Smooth muscle cell of the brain vasculature (primary cell): ENCODE measurements around the gene CASP5.
"Not testable (repeated sequence)": the region's sequence is repeated elsewhere in the genome, so short reads cannot be mapped to it uniquely, and the experiment has no call there.

Source experiments
- DNase-seq: peaks from one replicate; pipeline ENCODE4 v3.0.0-alpha.2; 2012; ENCODE audit warnings: low read depth, low spot score

CASP5 gene

GRCh38 chr11:105033781-105034180, 10.8 kb upstream of the CASP5 start:
- no peak for DNase-seq

- DNase-seq: no peak
Measured at GRCh38 chr11:105033343-105033742, 10.4 kb upstream of the CASP5 start.

GRCh38 chr11:105032495-105032894, 9.5 kb upstream of the CASP5 start:
- DNase-seq: no peak

GRCh38 chr11:105027678-105028077, 4.7 kb upstream of the CASP5 start:
- no peak for DNase-seq

- no peak for DNase-seq
Measured at GRCh38 chr11:105024394-105024793, 1.4 kb upstream of the CASP5 start.

GRCh38 chr11:105022527-105022926, 441 bp downstream of the CASP5 start:
- no peak for DNase-seq

- no peak for DNase-seq
Measured at GRCh38 chr11:105007463-105007862, 15.5 kb downstream of the CASP5 start.

- no peak for DNase-seq
Measured at GRCh38 chr11:105005451-105005845, 17.5 kb downstream of the CASP5 start.

GRCh38 chr11:105004021-105004420, 18.9 kb downstream of the CASP5 start:
- no peak for DNase-seq

- DNase-seq: no peak
Measured at GRCh38 chr11:105003151-105003550, 19.8 kb downstream of the CASP5 start.

GRCh38 chr11:105000797-105001196, 22.2 kb downstream of the CASP5 start:
- DNase-seq: no peak

- DNase-seq: no peak
Measured at GRCh38 chr11:105000167-105000566, 22.8 kb downstream of the CASP5 start.

GRCh38 chr11:104999721-105000120, 23.2 kb downstream of the CASP5 start:
- DNase-seq: no peak

GRCh38 chr11:104997288-104997687, 25.7 kb downstream of the CASP5 start:
- DNase-seq: no peak

- no peak for DNase-seq
Measured at GRCh38 chr11:104995001-104995408, 28.0 kb downstream of the CASP5 start.

GRCh38 chr11:104992781-104993180, 30.2 kb downstream of the CASP5 start:
- DNase-seq: no peak

- DNase-seq: no peak
Measured at GRCh38 chr11:104991994-104992393, 31.0 kb downstream of the CASP5 start.

GRCh38 chr11:104984808-104985207, 38.2 kb downstream of the CASP5 start:
- DNase-seq: no peak

- DNase-seq: no peak
Measured at GRCh38 chr11:104979839-104980238, 43.1 kb downstream of the CASP5 start.

- DNase-seq: no peak
Measured at GRCh38 chr11:104973616-104974015, 49.4 kb downstream of the CASP5 start.

GRCh38 chr11:104972924-104973323, 50.0 kb downstream of the CASP5 start:
- DNase-seq: not testable (repeated sequence)

GRCh38 chr11:104970756-104971155, 52.2 kb downstream of the CASP5 start:
- no peak for DNase-seq

- DNase-seq: no peak
Measured at GRCh38 chr11:104968856-104969776, 53.9 kb downstream of the CASP5 start.
